IPS-15b (cell line): ENCODE data around the gene ANXA10.

ENCODE experiments used
- H3K27me3 ChIP-seq: one replicate; pipeline ENCODE4 v1.6.1; 2013; ENCODE audit warnings: low read length; ENCODE audit not compliant: control insufficient read depth, insufficient read depth
- H3K36me3 ChIP-seq: one replicate; pipeline ENCODE4 v1.6.1; 2013; ENCODE audit warnings: low read length; ENCODE audit not compliant: control insufficient read depth, insufficient read depth
- H3K4me1 ChIP-seq: one replicate; pipeline ENCODE4 v1.6.1; 2013; ENCODE audit warnings: mild to moderate bottlenecking, low read length; ENCODE audit not compliant: control insufficient read depth, insufficient read depth
- H3K4me3 ChIP-seq: one replicate; pipeline ENCODE4 v1.5.1; 2013; ENCODE audit warnings: low read depth, low read length
- H3K9ac ChIP-seq: one replicate; pipeline ENCODE4 v1.6.1; 2013; ENCODE audit warnings: low read depth, mild to moderate bottlenecking, low read length
- H3K9me3 ChIP-seq: one replicate; pipeline ENCODE4 v1.6.1; 2013; ENCODE audit warnings: mild to moderate bottlenecking, low read length; ENCODE audit not compliant: control insufficient read depth, insufficient read depth

The ANXA10 gene

GRCh38 chr4:168164915-168165548 is 72.7 kb downstream of the ANXA10 start:
- Histone ChIP-seq H3K9ac (no peak overlapping the region), H3K36me3 (no peaks in the 10 kb centered on the region), H3K9me3 (no peaks in the 10 kb centered on the region), H3K4me3 (no peak overlapping the region), H3K27me3 (no peaks in the 10 kb centered on the region), H3K4me1 (no peaks in the 10 kb centered on the region)

GRCh38 chr4:168167714-168168284 is 75.5 kb downstream of the ANXA10 start:
- Histone ChIP-seq H3K4me1 (no peaks in the 10 kb centered on the region), H3K4me3 (no peak overlapping the region), H3K9ac (no peak overlapping the region), H3K27me3 (no peaks in the 10 kb centered on the region), H3K9me3 (no peaks in the 10 kb centered on the region), H3K36me3 (no peaks in the 10 kb centered on the region)

- no peaks in the 10 kb centered on the region for H3K36me3 ChIP-seq
- no peak overlapping the region for H3K9ac ChIP-seq
- H3K4me3 ChIP-seq: no peak overlapping the region
- H3K9me3 ChIP-seq: no peaks in the 10 kb centered on the region
- H3K27me3 ChIP-seq: no peaks in the 10 kb centered on the region
- no peaks in the 10 kb centered on the region for H3K4me1 ChIP-seq
Measured at GRCh38 chr4:168174308-168174707, 82.0 kb downstream of the ANXA10 start.

- Histone ChIP-seq H3K4me1 (no peaks in the 10 kb centered on the region), H3K9me3 (no peaks in the 10 kb centered on the region), H3K9ac (no peak overlapping the region), H3K27me3 (no peaks in the 10 kb centered on the region), H3K36me3 (no peaks in the 10 kb centered on the region), H3K4me3 (no peak overlapping the region)
Measured at GRCh38 chr4:168177546-168178149, 85.3 kb downstream of the ANXA10 start.

- H3K9me3 ChIP-seq: no peaks in the 10 kb centered on the region
- no peak overlapping the region for H3K9ac ChIP-seq
- H3K4me1 ChIP-seq: no peaks in the 10 kb centered on the region
- H3K27me3 ChIP-seq: no peaks in the 10 kb centered on the region
- H3K36me3 ChIP-seq: no peaks in the 10 kb centered on the region
- no peak overlapping the region for H3K4me3 ChIP-seq
Measured at GRCh38 chr4:168183717-168184571, 91.6 kb downstream of the ANXA10 start.

GRCh38 chr4:168188754-168189153 is 96.4 kb downstream of the ANXA10 start:
- H3K36me3 ChIP-seq: no peaks in the 10 kb centered on the region
- H3K9me3 ChIP-seq: no peaks in the 10 kb centered on the region
- H3K4me1 ChIP-seq: no peaks in the 10 kb centered on the region
- no peaks in the 10 kb centered on the region for H3K27me3 ChIP-seq
- no peak overlapping the region for H3K9ac ChIP-seq
- H3K4me3 ChIP-seq: no peak overlapping the region

- Histone ChIP-seq H3K9me3 (no peaks in the 10 kb centered on the region), H3K4me1 (no peaks in the 10 kb centered on the region), H3K9ac (no peak overlapping the region), H3K36me3 (no peaks in the 10 kb centered on the region), H3K27me3 (no peaks in the 10 kb centered on the region), H3K4me3 (no peak overlapping the region)
Measured at GRCh38 chr4:168197926-168198325, 105.6 kb downstream of the ANXA10 start.

- H3K4me1 ChIP-seq: no peaks in the 10 kb centered on the region
- no peaks in the 10 kb centered on the region for H3K36me3 ChIP-seq
- peaks cover 11% of the 10 kb centered on the region for H3K9me3 ChIP-seq
- H3K9ac ChIP-seq: no peak overlapping the region
- H3K27me3 ChIP-seq: no peaks in the 10 kb centered on the region
- H3K4me3 ChIP-seq: no peak overlapping the region
Measured at GRCh38 chr4:168199260-168199957, 107.1 kb downstream of the ANXA10 start.

GRCh38 chr4:168200685-168201084 is 108.3 kb downstream of the ANXA10 start:
- Histone ChIP-seq H3K9me3 (peaks cover 13% of the 10 kb centered on the region), H3K4me3 (no peak overlapping the region), H3K4me1 (no peaks in the 10 kb centered on the region), H3K9ac (no peak overlapping the region), H3K36me3 (no peaks in the 10 kb centered on the region), H3K27me3 (no peaks in the 10 kb centered on the region)

GRCh38 chr4:168203233-168203911 is 111.0 kb downstream of the ANXA10 start:
- no peak overlapping the region for H3K4me3 ChIP-seq
- peaks cover 13% of the 10 kb centered on the region for H3K9me3 ChIP-seq
- no peak overlapping the region for H3K9ac ChIP-seq
- H3K4me1 ChIP-seq: no peaks in the 10 kb centered on the region
- H3K27me3 ChIP-seq: no peaks in the 10 kb centered on the region
- H3K36me3 ChIP-seq: no peaks in the 10 kb centered on the region
